Neuron (in vitro differentiated cells): Measurements from ENCODE around the gene MYH9.
"Not testable (repeated sequence)": the region's sequence is repeated elsewhere in the genome, so short reads cannot be mapped to it uniquely, and the experiment has no call there.

Source experiments
- H2AFZ ChIP-seq: one replicate; pipeline ENCODE4 v1.6.1; 2013; ENCODE audit warnings: low read depth, mild to moderate bottlenecking, inconsistent platforms, low read length, moderate library complexity
- H3K27me3 ChIP-seq: one replicate; pipeline ENCODE4 v1.6.1; 2013; ENCODE audit warnings: low read length; ENCODE audit not compliant: insufficient read depth
- H3K36me3 ChIP-seq: one replicate; pipeline ENCODE4 v1.6.1; 2013; ENCODE audit warnings: low read length; ENCODE audit not compliant: insufficient read depth
- H3K4me1 ChIP-seq: one replicate; pipeline ENCODE4 v1.6.1; 2013; ENCODE audit warnings: low read length; ENCODE audit not compliant: insufficient read depth
- H3K4me3 ChIP-seq: 2 replicates; pipeline ENCODE4 v1.5.1; 2013; ENCODE audit warnings: mild to moderate bottlenecking, low read length, moderate library complexity
- H3K9me3 ChIP-seq: one replicate; pipeline ENCODE4 v1.6.1; 2013; ENCODE audit warnings: low read length

The MYH9 gene

GRCh38 chr22:36422287-36423014 is 34.7 kb upstream of the MYH9 start:
- Histone ChIP-seq H3K27me3 (no peaks in the 10 kb centered on the region), H3K4me1 (peaks cover 19% of the 10 kb centered on the region), H3K9me3 (no peaks in the 10 kb centered on the region)

DNA sequence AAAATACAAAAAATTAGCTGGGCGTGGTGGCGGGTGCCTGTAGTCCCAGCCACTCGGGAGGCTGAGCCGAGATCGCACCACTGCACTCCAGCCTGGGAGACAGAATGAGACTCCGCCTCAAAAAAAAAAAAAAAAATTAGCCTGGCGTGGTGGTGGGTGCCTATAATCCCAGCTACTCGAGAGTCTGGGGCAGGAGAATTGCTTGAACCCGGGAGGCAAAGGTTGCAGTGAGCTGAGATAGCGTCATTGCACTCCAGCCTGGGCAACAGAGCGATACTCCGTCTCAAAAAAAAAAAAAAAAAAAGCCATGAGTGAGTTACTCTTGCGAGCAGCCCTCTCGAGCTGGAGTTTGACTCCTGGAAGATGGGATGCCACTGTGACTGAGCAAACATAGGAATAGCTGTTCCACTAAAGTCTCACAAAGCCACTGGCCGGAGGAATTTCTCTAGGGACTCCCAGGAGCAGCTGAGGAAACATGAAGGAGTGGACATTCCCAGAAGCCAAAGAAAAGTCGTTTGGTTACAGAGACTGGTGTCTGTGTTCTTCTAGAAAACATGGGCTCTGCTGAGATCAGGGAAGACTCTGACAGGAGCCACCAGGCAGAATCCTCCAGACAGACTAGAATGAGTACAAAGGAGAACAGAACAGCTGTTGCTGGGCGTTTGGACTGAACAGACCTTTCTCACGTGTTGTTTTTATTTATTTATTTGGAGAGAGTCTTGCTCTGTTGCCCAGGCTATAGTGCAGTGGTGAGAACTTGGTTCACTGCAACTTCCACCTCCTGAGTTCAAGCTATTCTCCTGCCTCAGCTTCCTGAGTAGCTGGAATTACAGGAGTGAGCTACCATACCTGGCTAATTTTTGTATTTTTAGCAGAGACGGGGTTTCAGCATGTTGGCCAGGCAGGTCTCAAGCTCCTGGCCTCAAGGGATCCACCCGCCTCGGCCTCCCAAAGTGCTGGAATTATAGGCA is 32.4 kb upstream of the MYH9 start:
- Histone ChIP-seq H3K4me3 (no peak overlapping the region), H3K36me3 (no peaks in the 10 kb centered on the region), H3K9me3 (no peaks in the 10 kb centered on the region)

More at GRCh38 chr22:36422287-36423014, 34.7 kb upstream of the MYH9 start:
- Histone ChIP-seq H3K36me3 (no peaks in the 10 kb centered on the region), H3K4me3 (no peak overlapping the region), H2AFZ (no peak overlapping the region)

DNA sequence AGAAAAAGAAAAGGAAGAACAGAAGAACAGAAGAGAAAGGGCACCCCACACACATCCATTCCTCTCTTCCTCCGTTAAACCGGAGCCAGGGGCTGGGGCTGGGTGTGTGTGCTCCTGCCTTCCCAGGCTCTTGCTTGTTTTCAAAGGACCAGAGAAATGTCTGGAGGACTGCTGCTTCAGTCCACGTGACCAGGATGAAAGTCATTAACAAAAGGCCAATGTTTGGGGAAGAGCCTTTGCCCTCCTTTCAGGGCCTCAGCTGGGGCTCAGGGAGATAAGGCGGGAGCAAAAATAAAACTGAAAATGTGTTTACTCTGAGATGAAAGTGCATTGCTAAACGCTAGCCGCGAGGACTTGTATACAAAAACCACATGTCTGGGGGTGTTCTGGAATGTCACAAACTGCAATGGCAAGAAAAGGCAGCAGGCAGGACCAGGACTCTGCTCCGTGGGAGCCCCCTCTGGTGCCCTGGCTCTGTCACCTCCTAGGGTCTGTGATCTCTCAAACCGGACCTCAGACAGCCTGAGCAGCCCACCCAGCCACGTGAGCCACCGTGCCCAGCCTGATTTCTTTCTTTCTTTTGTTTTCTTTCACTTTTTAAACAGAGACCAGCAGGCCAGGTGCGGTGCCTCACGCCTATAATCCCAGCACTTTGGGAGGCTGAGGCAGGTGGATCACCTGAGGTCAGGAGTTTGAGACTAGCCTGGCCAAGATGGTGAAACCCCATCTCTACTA is 31.6 kb upstream of the MYH9 start:
- Histone ChIP-seq H3K4me1 (peaks cover 10% of the 10 kb centered on the region), H3K27me3 (no peaks in the 10 kb centered on the region), H3K9me3 (no peaks in the 10 kb centered on the region), H3K36me3 (no peaks in the 10 kb centered on the region), H2AFZ (peak overlapping the region; percentile 2), H3K4me3 (no peak overlapping the region)

More for the DNA sequence above, 32.4 kb upstream of the MYH9 start:
- Histone ChIP-seq H3K27me3 (no peaks in the 10 kb centered on the region), H2AFZ (no peak overlapping the region), H3K4me1 (peaks cover 10% of the 10 kb centered on the region)

DNA sequence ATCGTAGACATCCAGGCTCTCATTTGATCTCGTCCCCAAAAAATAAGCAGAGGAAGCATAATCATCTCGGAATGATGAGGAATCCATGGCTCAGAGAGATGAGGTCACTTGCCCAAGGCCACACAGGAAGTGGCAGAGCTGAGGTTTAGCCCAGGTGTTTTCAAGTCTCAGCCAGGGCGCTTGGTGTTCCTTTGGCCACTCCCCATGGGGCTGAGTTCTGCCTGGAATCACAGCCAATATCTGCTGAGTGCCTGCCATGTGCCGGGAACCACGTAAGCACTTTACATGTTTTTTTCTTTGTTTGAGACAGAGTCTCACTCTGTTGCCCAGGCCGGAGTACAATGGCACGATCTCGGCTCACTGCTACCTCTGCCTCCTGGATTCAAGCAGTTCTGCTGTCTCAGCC is 29.5 kb upstream of the MYH9 start:
- Histone ChIP-seq H2AFZ (no peak overlapping the region), H3K36me3 (no peaks in the 10 kb centered on the region), H3K4me1 (peaks cover 10% of the 10 kb centered on the region), H3K4me3 (no peak overlapping the region), H3K9me3 (no peaks in the 10 kb centered on the region), H3K27me3 (no peaks in the 10 kb centered on the region)

DNA sequence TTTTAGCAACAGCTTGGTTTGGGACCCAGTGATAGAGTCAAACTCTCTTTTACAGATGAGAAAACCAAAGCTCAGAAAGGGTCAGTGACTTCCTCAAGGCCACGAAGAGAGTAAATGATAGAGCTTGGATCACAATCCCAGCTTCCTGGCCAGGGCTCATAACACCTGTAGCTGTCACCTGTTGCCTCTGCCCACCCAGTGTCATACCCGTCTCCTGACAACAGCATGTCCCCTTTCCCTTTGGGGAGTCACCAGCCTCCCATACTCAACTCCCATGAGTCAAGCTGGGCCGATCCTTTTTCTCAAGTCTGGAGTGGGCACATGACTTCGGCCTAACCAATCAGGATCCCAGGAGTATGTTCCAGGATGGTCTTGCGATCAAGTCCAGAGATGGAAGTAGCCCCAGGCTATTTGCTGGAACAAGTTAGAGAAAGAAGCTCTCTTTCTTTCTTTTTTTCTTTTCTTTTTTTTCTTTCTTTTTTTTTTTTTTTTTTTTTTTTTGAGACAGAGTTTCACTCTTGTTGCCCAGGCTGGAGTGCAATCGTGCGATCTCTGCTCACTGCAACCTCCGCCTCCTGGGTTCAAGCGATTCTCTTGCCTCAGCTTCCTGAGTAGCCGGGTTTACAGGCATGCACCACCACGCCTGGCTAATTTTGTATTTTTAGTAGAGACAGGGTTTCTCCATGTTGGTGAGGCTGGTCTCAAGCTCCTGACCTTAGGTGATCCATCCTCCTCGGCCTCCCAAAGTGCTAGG is 27.8 kb upstream of the MYH9 start:
- Histone ChIP-seq H3K4me3 (no peak overlapping the region), H3K4me1 (peaks cover 10% of the 10 kb centered on the region), H3K9me3 (no peaks in the 10 kb centered on the region), H3K36me3 (no peaks in the 10 kb centered on the region), H2AFZ (no peak overlapping the region), H3K27me3 (no peaks in the 10 kb centered on the region)

GRCh38 chr22:36413022-36413775 is 25.4 kb upstream of the MYH9 start:
- Histone ChIP-seq H3K9me3 (no peaks in the 10 kb centered on the region), H3K36me3 (no peaks in the 10 kb centered on the region)

GRCh38 chr22:36411589-36412258 is 24.0 kb upstream of the MYH9 start:
- Histone ChIP-seq H3K9me3 (no peaks in the 10 kb centered on the region), H3K27me3 (no peaks in the 10 kb centered on the region), H3K4me1 (no peaks in the 10 kb centered on the region), H3K36me3 (no peaks in the 10 kb centered on the region), H2AFZ (no peak overlapping the region), H3K4me3 (no peak overlapping the region)

More at GRCh38 chr22:36413022-36413775, 25.4 kb upstream of the MYH9 start:
- Histone ChIP-seq H3K4me1 (no peaks in the 10 kb centered on the region), H3K27me3 (no peaks in the 10 kb centered on the region), H2AFZ (no peak overlapping the region), H3K4me3 (no peak overlapping the region)

GRCh38 chr22:36409911-36410756 is 22.4 kb upstream of the MYH9 start:
- no peaks in the 10 kb centered on the region for H3K4me1 ChIP-seq
- H3K4me3 ChIP-seq, result peak overlapping the region; percentile 34
- no peaks in the 10 kb centered on the region for H3K36me3 ChIP-seq
- H3K9me3 ChIP-seq, result no peaks in the 10 kb centered on the region
- no peaks in the 10 kb centered on the region for H3K27me3 ChIP-seq
- peak overlapping the region; percentile 48 for H2AFZ ChIP-seq

DNA sequence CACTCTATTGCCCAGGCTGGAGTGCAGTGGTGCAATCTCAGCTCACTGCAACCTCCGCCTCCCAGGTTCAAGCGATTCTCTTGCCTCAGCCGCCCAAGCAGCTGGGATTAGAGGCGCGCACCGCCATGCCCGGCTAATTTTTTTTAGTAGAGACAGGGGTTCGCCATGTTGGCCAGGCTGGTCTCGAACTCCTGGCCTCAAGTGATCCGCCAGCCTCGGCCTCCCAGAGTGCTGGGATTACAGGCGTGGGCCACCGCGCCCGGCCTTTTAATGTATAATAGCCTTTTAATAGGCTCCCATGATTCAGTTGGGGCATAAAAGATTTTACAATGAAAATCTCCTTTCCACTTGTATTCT is 21.8 kb upstream of the MYH9 start:
- H3K9me3 ChIP-seq, H3K4me1 ChIP-seq, H3K27me3 ChIP-seq, H3K36me3 ChIP-seq: not testable (repeated sequence)
- Histone ChIP-seq H3K4me3 (peak overlapping the region; percentile 34), H2AFZ (peak overlapping the region; percentile 48)

GRCh38 chr22:36409056-36409455 is 21.3 kb upstream of the MYH9 start:
- no peak overlapping the region for H3K4me3 ChIP-seq
- H3K4me1 ChIP-seq, result no peaks in the 10 kb centered on the region
- H3K9me3 ChIP-seq, result no peaks in the 10 kb centered on the region
- no peaks in the 10 kb centered on the region for H3K36me3 ChIP-seq
- H3K27me3 ChIP-seq, result no peaks in the 10 kb centered on the region
- no peak overlapping the region for H2AFZ ChIP-seq

- Histone ChIP-seq H3K36me3 (no peaks in the 10 kb centered on the region), H3K4me1 (no peaks in the 10 kb centered on the region), H2AFZ (no peak overlapping the region), H3K27me3 (no peaks in the 10 kb centered on the region), H3K9me3 (no peaks in the 10 kb centered on the region), H3K4me3 (no peak overlapping the region)
Observed at GRCh38 chr22:36406721-36407120, 19.0 kb upstream of the MYH9 start.
